Liver (tissue), 3 donors: ENCODE data around the gene OR5H1.

ENCODE experiments used
- CTCF ChIP-seq: fragments of 150-350 bp; IDR thresholded peaks from 2 replicates; pipeline ENCODE4 v1.5.1; 2017; ENCODE audit warnings: improper control_type of control experiment, low read depth, low read length; ENCODE audit not compliant: missing input control
- FOXA1 ChIP-seq: IDR thresholded peaks from 2 replicates; pipeline ENCODE4 v1.6.1; 2016; ENCODE audit warnings: antibody characterized with exemption
- GABPA ChIP-seq, 2 donors: IDR thresholded peaks in 1 of 2; conservative IDR thresholded peaks in 1 of 2; 2 replicates each; pipeline ENCODE4 v1.6.1; 2016; ENCODE audit warnings: antibody characterized with exemption in 2 of 2, mild to moderate bottlenecking in 1 of 2, moderate library complexity in 1 of 2
- JUND ChIP-seq, 2 donors: IDR thresholded peaks; 2 replicates each; pipeline ENCODE4 v1.6.1; 2016; ENCODE audit warnings: antibody characterized with exemption in 2 of 2
- RAD21 ChIP-seq, 2 donors: IDR thresholded peaks; 2 replicates each; pipeline ENCODE4 v1.6.1; 2016; ENCODE audit warnings: antibody characterized with exemption in 2 of 2, mild to moderate bottlenecking in 2 of 2
- TF ChIP-seq, protein P1 (sequence below): IDR thresholded peaks from 2 replicates; pipeline ENCODE4 v1.6.1; 2016; ENCODE audit warnings: antibody characterized with exemption
- donor health status: healthy.
- donor health status: healthy.

GRCh38 chr3:98136631-98137030, 6.1 kb downstream of the OR5H1 start:
- TF ChIP-seq CTCF: no peak
- TF ChIP-seq GABPA (IDR thresholded peaks at IDR 0.05 in 1 of 2, conservative IDR thresholded peaks at IDR 0.05 in 1 of 2): no peak
- TF ChIP-seq FOXA1: no peak
- TF ChIP-seq JUND (IDR thresholded peaks at IDR 0.05): no peak
- TF ChIP-seq, protein P1, sequence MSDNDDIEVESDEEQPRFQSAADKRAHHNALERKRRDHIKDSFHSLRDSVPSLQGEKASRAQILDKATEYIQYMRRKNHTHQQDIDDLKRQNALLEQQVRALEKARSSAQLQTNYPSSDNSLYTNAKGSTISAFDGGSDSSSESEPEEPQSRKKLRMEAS: no peak
- no peak for TF ChIP-seq RAD21 (IDR thresholded peaks at IDR 0.05)
